Panc1 (cell line): ENCODE results near the gene HS3ST3A1.

Experiments used
- POLR2AphosphoS5 ChIP-seq: IDR thresholded peaks from 2 replicates; pipeline ENCODE4 v1.6.1; 2012; ENCODE audit warnings: mild to moderate bottlenecking, low read depth, low read length, moderate library complexity
- SIN3A ChIP-seq: IDR thresholded peaks from 2 replicates; pipeline ENCODE4 v1.6.1; 2012; ENCODE audit warnings: low read depth, mild to moderate bottlenecking, low read length, moderate library complexity, borderline replicate concordance; ENCODE audit not compliant: insufficient read depth
- TCF7L2 ChIP-seq: IDR thresholded peaks from 2 replicates; pipeline ENCODE4 v1.6.1; 2011; ENCODE audit warnings: mild to moderate bottlenecking, low read depth, low read length, inconsistent platforms
- TF ChIP-seq, protein P1 (sequence below): fragments of 450-650 bp; IDR thresholded peaks from 2 replicates; pipeline ENCODE4 v1.5.1; 2017; ENCODE audit warnings: mild to moderate bottlenecking

DNA sequence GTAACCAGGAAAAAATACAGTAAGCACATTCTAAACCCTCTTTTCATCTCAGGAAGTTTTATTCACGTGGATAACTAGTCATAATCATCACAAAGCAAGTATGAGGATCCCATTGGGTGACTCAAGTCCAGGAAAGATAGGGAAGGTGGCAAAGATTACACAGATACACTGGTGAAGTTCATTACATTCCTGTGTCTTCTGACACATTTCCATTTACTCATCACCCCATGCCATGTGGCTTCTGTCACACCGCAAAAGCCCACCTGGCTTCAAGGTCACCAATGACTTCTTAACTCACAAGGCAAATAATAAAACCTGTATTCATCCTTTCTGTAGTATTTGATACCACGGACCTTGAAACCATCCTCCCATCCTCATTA is 17.0 kb downstream of the HS3ST3A1 start:
- TF ChIP-seq, protein P1, sequence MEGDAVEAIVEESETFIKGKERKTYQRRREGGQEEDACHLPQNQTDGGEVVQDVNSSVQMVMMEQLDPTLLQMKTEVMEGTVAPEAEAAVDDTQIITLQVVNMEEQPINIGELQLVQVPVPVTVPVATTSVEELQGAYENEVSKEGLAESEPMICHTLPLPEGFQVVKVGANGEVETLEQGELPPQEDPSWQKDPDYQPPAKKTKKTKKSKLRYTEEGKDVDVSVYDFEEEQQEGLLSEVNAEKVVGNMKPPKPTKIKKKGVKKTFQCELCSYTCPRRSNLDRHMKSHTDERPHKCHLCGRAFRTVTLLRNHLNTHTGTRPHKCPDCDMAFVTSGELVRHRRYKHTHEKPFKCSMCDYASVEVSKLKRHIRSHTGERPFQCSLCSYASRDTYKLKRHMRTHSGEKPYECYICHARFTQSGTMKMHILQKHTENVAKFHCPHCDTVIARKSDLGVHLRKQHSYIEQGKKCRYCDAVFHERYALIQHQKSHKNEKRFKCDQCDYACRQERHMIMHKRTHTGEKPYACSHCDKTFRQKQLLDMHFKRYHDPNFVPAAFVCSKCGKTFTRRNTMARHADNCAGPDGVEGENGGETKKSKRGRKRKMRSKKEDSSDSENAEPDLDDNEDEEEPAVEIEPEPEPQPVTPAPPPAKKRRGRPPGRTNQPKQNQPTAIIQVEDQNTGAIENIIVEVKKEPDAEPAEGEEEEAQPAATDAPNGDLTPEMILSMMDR: no peak
- no peak for TF ChIP-seq TCF7L2
- no peak for TF ChIP-seq SIN3A
- TF ChIP-seq POLR2AphosphoS5: no peak
